Effector memory CD8-positive, alpha-beta T cell (primary cell): ENCODE results near the gene CEBPA.

Experiments
- ATAC-seq: fragments of 150-1000 bp; cut with Tn5 transposase; replicated peaks from 2 replicates; pipeline ENCODE4 v1.10.0; 2021; ENCODE audit warnings: mild to moderate bottlenecking, moderate library complexity
- DNase-seq, 3 experiments: peaks; one replicate each; pipeline ENCODE4 v3.0.0; 2021
- H3K27ac Mint-ChIP-seq, 2 donors: one replicate each; pipeline ENCODE4 v1.8.0; 2022; ENCODE audit warnings: mild to moderate bottlenecking in 2 of 2, mixed read lengths in 2 of 2, moderate library complexity in 2 of 2
- H3K27me3 Mint-ChIP-seq, 2 donors: one replicate each; pipeline ENCODE4 v1.8.0; 2022; ENCODE audit warnings: mixed read lengths in 2 of 2
- H3K36me3 Mint-ChIP-seq: one replicate; pipeline ENCODE4 v1.8.0; 2022; ENCODE audit warnings: mild to moderate bottlenecking, moderate library complexity, mixed read lengths; ENCODE audit not compliant: insufficient read depth
- H3K4me1 Mint-ChIP-seq, 2 donors: one replicate each; pipeline ENCODE4 v1.8.0; 2022; ENCODE audit warnings: low read depth in 2 of 2, mixed read lengths in 2 of 2
- H3K4me3 Mint-ChIP-seq, 2 donors: one replicate each; pipeline ENCODE4 v1.8.0; 2022; ENCODE audit warnings: mild to moderate bottlenecking in 2 of 2, mixed read lengths in 2 of 2, moderate library complexity in 2 of 2
- H3K9me3 Mint-ChIP-seq, 2 donors: one replicate each; pipeline ENCODE4 v1.8.0; 2022; ENCODE audit warnings: mixed read lengths in 2 of 2
- total RNA-seq, 9 experiments: gene quantifications; one replicate each; lab custom pipeline; 2026; lab: John Stamatoyannopoulos, UW

The CEBPA gene
- total RNA-seq = 1.5 to 17.8 (median 2.1) reads per million in 9 experiments

DNA sequence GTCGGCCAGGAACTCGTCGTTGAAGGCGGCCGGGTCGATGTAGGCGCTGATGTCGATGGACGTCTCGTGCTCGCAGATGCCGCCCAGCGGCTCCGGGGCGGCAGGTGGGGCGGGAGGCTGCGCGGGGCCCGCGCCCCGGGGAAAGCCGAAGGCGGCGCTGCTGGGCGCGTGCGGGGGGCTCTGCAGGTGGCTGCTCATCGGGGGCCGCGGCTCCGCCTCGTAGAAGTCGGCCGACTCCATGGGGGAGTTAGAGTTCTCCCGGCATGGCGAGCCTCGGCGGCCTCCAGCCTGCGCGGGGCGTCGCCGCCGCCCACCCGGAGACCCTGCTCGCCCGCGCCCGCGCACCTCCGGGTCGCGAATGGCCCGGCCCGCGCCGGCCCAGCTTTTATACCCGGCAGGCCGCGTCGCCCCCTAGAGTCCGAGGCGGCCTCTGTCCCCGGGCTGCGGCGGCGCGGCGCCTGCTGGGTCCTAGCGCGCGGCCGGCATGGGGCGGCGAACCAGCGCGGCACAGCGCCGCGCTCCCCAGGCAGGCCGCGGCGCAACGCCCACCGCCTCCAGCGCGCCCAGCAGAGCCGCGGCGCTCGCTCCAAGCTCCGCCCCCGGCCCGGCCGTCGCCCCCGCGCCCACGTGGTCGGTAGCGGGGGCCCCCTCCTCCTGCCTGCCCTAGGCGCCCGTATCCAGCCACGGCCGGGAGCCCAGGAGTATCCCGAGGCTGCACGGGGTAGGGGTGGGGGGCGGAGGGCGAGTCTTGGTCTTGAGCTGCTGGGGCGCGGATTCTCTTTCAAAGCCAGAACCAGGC, at the start of gene CEBPA:
Gene CEBPA (minus strand): TSS at position 360 of the 799 bp plus-strand sequence. CDS start 120 bp downstream, at position 240.
- no peaks in the 10 kb centered on the region for H3K9me3 Mint-ChIP-seq
- peak; percentile 92 for ATAC-seq
- H3K36me3 Mint-ChIP-seq = peaks cover 9% of the 10 kb centered on the region
- DNase-seq = peak; percentile 53 to 67 (median 54)
- H3K27me3 Mint-ChIP-seq = peaks cover 7 to 31% of the 10 kb centered on the region in 2 donors
- peak within 1 kb of the TSS in 1 of 2 donors; percentile 23 for H3K27ac Mint-ChIP-seq
- peaks cover 6 to 11% of the 10 kb centered on the region in 2 donors for H3K4me1 Mint-ChIP-seq
- H3K4me3 Mint-ChIP-seq = peak within 1 kb of the TSS; percentile 79

DNA sequence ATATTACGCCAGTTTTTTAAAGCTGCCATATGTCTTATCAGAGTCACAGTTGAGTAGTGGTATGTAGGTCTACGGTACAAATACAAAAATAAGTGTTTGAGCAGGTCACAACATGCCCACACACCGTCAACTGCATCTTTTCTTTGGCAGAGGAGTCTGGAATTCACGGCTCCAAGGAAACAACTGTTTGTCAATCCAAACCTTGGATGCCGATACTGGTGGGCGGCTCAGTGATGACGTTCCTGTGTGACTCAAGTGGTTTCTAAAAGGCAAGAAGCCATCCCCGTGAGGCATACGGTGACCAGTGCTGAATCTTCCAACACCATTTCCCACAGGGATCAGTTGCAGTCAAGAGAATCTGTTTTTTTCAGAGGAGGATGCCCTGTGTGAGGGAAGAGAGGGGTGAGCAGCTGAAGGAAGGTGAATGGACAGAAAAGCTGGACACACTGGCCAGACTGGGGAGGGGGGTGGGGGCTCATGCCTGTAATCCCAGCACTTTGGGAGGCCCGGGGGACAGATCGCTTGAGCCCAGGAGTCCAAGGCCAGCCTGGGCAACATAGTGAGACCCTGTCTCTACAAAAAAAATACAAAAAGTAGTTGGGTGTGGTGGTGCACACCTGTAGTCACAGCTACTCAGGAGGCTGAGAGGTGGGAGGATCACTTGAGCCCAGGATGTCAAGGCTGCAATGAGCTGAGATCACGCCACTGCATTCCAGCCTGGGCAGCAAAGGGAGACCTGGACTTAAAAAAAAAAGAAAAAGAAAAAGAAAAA, 48.4 kb upstream of the CEBPA start:
- Mint-ChIP-seq H3K36me3 (no peaks in the 10 kb centered on the region), H3K27ac (no peak overlapping the region), H3K4me3 (no peak overlapping the region), H3K27me3 (peaks cover 44 to 65% of the 10 kb centered on the region in 2 donors), H3K9me3 (peaks cover under 1 to 3% of the 10 kb centered on the region in 2 donors), H3K4me1 (no peaks in the 10 kb centered on the region)
- DNase-seq (no peak), ATAC-seq (no peak)

DNA sequence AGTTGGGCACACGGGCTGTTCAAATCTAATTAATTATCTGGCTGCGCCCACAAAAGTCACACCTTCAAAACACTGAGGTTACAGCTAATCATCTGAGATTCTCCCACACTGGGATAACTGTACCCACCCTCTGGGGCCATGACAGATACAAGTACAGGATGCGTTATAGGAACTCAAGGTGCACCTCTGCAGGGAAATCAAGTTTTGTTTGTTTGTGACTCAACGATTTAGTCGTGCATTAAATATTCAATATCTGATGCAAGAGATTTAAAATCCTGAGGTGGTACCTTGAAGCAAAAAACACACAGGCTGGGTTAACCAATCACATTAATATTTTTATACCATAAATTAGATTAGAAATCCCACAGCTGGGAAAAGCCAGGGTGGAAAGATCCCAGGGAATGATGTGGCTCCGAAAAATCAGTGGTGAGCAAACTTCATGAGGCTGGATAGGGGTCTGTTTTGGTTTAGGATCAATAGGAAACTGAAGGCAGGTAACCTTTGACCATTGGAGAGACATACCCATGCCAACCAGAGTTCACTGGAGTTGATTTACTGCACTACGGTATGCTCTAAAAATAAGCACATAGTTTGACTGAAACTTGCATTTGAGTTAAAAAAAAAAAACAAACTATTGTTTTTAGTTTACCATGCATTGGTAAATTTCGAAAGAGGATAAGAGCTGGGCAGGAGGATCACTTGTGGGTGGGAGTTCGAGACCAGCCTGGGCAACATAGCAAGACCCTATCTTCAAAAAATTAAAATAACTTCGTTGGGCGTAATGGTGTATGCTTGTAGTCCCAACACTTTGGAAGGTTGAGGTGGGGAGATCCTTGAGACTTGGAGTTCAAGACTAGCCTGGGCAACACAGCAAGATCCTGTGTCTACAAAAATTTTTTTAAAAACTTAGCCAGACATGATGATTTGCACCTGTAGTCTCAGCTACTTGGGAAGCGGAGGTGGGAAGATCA, 47.3 kb upstream of the CEBPA start:
- Mint-ChIP-seq H3K9me3 (no peaks in the 10 kb centered on the region), H3K27ac (no peak overlapping the region), H3K27me3 (peaks cover 51 to 65% of the 10 kb centered on the region in 2 donors), H3K4me3 (no peak overlapping the region), H3K4me1 (no peaks in the 10 kb centered on the region), H3K36me3 (no peaks in the 10 kb centered on the region)
- DNase-seq = no peak
- no peak for ATAC-seq

DNA sequence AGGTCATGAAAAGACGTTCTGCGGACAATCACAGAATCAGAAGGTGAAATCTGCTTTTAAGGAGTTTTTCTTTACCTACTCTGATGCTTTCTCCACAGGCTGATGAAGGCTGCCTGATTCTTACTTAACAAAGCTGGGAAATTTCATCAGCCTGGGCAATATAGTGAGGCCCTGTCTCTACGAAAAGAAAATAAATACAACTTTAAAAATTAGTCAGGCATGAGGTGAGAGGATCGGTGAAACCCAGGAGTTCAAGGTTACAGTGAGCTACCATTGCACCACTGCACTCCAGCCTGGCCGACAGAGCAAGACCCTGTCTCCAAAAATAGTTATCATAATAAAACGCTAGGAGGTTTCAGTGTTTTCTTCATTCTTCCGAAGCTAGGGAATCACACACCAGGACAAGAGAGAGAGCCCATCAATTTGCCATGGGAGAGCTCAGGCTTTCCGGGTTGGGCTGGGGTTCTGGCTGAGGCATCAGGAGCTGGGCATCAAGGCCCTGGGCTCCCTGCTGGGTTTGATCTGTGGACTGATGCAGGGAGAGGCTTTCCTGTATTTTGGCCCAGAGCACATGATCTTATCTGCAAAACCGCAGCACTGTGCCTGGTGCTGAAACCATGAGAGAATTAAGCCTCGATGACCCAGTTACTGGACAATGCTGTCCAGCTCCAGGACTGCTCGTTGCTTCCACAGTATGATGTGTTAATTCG, 46.1 kb upstream of the CEBPA start:
- Mint-ChIP-seq H3K4me1 (no peaks in the 10 kb centered on the region), H3K27me3 (peaks cover 57 to 71% of the 10 kb centered on the region in 2 donors), H3K27ac (no peak overlapping the region), H3K36me3 (no peaks in the 10 kb centered on the region), H3K4me3 (no peak overlapping the region), H3K9me3 (no peaks in the 10 kb centered on the region)
- ATAC-seq (no peak), DNase-seq (no peak)

DNA sequence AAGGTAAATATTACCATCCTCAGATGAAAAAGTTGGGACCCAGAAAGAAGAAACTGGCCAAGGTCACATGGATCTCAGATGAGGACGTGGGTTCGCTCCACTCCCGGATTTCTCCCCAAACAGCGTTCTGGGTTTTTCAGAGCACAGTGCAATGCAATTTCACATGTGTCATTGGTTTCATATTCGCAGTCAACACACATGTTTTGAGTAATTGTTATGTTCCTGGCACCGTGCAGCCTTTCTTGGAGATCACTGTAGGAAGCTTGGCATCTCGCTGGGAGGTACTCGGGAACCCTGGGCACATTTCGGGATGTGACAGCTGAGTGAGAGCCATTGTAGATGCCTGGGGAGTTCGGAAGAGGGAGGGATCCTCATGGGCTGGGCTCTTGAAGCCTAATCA, 45.0 kb upstream of the CEBPA start:
- no peaks in the 10 kb centered on the region for H3K9me3 Mint-ChIP-seq
- H3K27ac Mint-ChIP-seq = no peak overlapping the region
- H3K4me1 Mint-ChIP-seq = no peaks in the 10 kb centered on the region
- no peak overlapping the region for H3K4me3 Mint-ChIP-seq
- peaks cover 66 to 82% of the 10 kb centered on the region in 2 donors for H3K27me3 Mint-ChIP-seq
- DNase-seq (no peak), ATAC-seq (no peak)
- H3K36me3 Mint-ChIP-seq = no peaks in the 10 kb centered on the region

DNA sequence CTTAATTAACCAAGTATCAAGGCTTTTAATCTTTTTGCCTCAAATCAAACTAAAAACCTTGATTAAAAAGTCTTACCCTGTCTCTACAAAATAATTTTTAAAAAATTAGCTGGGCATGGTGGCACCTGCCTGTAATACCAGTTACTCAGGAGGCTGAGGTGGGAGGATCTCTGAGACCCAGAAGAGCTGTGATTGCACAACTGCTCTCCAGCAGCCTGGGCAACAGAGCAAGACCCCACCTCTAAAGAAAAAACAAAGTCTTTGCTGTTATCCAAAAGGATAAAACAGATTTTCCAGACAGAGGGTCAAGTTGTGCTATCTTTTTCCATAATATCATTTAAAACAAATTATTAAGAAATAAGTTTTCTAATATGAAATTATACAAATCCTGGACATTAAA, 44.3 kb upstream of the CEBPA start:
- H3K27ac Mint-ChIP-seq = no peak overlapping the region
- no peaks in the 10 kb centered on the region for H3K36me3 Mint-ChIP-seq
- H3K27me3 Mint-ChIP-seq = peaks cover 68 to 88% of the 10 kb centered on the region in 2 donors
- H3K9me3 Mint-ChIP-seq = no peaks in the 10 kb centered on the region
- no peak overlapping the region for H3K4me3 Mint-ChIP-seq
- no peak for DNase-seq
- H3K4me1 Mint-ChIP-seq = no peaks in the 10 kb centered on the region
- no peak for ATAC-seq

DNA sequence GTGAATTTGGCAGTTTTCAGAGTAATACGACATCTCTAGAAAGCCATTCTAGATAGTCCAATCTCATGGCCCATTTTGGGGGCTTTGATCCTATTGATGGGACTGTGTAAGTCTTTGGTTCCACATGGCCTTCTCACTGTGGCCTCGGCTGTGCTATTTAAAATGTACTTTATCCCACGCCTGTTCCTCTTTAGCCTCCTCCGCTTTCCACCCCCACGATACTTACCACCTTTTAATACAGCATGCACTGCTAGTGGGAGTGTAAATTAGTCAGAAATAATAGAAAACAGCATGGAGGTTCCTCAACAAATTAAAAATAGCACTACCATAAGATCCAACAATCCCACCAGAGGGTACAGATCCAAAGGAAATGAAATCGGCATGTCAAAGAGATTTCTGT, 42.8 kb upstream of the CEBPA start:
- no peak overlapping the region for H3K27ac Mint-ChIP-seq
- H3K4me1 Mint-ChIP-seq = no peaks in the 10 kb centered on the region
- H3K9me3 Mint-ChIP-seq = no peaks in the 10 kb centered on the region
- ATAC-seq = no peak
- peaks cover 70 to 86% of the 10 kb centered on the region in 2 donors for H3K27me3 Mint-ChIP-seq
- H3K36me3 Mint-ChIP-seq = no peaks in the 10 kb centered on the region
- H3K4me3 Mint-ChIP-seq = no peak overlapping the region
- DNase-seq = no peak

DNA sequence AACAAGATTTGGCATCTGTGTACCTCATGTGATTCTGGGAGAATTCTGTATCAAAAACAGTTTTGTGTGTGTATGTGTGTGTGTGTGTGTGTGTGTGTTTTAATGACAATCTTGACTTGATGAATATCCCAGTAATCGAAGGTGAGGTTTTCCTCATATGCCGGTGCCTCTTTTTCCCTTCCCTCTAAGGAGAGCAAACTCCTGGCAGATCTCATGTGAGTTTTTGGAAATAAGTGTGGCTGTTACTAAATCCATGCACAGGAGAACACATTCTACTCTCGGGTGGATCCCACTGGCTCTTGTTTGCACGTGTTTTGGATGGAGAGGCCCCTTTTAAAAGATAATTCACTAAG, 42.2 kb upstream of the CEBPA start:
- ATAC-seq (no peak), DNase-seq (no peak)
- Mint-ChIP-seq H3K36me3 (no peaks in the 10 kb centered on the region), H3K4me3 (no peak overlapping the region), H3K9me3 (no peaks in the 10 kb centered on the region), H3K27ac (no peak overlapping the region), H3K27me3 (peaks cover 68 to 80% of the 10 kb centered on the region in 2 donors), H3K4me1 (no peaks in the 10 kb centered on the region)

DNA sequence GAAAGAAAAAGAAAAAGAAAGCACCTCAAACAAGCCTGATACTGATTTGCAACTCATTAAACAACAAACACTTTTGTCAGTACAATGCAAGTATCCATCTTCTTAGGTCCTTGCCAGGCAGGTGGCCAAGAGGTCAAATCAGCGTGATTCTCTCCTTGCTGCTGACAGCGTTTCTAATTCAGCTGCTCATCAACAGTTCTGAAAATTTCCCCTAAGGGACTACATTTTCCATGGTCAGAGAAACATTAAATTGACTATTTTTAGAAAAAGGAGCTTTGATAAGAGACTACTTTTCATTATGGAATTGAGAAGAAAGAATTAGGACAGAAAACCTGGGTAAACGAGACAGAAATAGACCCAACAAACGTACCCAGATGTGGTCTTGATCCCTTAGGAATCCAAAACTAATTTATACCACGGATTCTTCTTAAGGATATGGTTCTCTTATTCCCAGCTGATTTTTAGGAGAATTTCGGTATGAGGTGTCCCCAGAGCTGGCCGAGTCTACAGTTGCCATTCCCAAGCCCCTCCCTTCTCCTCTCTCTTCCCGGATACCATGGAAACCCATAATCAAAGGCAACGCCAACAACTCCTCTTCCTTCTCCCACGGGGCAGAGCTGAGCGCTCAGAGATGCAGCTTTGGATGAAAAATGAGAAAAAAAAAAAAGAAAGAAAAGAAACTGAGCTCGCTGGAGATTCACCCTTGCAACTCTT, 41.7 kb upstream of the CEBPA start:
- ATAC-seq (no peak), DNase-seq (no peak)
- Mint-ChIP-seq H3K4me3 (no peak overlapping the region), H3K27me3 (peaks cover 73 to 84% of the 10 kb centered on the region in 2 donors), H3K9me3 (no peaks in the 10 kb centered on the region), H3K36me3 (no peaks in the 10 kb centered on the region), H3K4me1 (no peaks in the 10 kb centered on the region), H3K27ac (no peak overlapping the region)

DNA sequence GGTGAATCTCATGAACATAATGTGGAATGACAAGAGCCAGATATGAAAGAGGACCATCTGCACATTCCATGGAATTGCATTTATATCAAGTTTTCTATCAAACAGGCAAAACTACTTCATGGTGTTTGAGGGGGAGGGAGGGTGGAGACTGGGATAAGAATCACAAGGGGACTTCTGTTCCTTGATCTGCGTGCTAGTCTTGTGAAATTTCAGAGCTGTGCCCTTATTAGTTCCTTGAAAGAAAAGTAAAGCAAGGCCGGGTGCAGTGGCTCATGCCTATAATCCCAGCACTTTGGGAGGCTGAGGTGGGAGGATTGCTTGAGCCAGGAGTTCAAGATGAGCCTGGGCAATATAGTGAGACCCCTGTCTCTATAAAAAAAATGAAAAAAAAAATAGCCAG, 41.0 kb upstream of the CEBPA start:
- no peaks in the 10 kb centered on the region for H3K9me3 Mint-ChIP-seq
- no peak for DNase-seq
- H3K4me3 Mint-ChIP-seq = no peak overlapping the region
- H3K27ac Mint-ChIP-seq = no peak overlapping the region
- peaks cover 74 to 79% of the 10 kb centered on the region in 2 donors for H3K27me3 Mint-ChIP-seq
- H3K4me1 Mint-ChIP-seq = no peaks in the 10 kb centered on the region
- no peak for ATAC-seq
- no peaks in the 10 kb centered on the region for H3K36me3 Mint-ChIP-seq

DNA sequence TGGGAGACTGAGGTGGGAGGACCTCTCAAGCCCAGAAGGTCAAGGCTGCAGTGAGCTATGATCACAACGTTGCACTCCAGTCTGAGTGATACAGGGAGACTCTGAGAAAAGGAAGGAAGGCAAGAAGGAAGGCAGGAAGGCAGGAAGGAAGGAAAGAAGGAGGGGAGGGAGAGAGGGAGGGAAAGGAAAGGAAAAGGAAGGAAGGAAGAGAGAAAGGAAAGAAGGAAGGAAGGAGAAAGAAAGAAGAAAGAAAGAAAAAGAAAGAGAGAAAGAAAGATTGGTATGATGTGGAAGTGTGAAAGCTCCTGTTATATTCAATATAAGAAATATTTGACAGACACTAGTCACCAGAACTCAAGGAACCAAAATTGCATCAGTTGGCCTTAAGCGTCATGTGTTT, 38.7 kb upstream of the CEBPA start:
- no peak for ATAC-seq
- Mint-ChIP-seq H3K4me3 (no peak overlapping the region), H3K36me3 (peaks cover 1% of the 10 kb centered on the region), H3K27me3 (peaks cover 60 to 62% of the 10 kb centered on the region in 2 donors), H3K9me3 (no peaks in the 10 kb centered on the region), H3K27ac (no peak overlapping the region), H3K4me1 (no peaks in the 10 kb centered on the region)
- no peak for DNase-seq
